ENCODE results near the gene CDAN1. TPM values are rescaled to one million over a fixed set of nuclear protein-coding genes. Genes with fewer than 3 reads are reported as not detected.

CDAN1 gene
- total and polyA plus RNA-seq, 10 of the 15 experiments (the other 5 are each of a cell fraction or from before 2014, with no cell fraction given), result 0.56 to 14.2 (median 6.7) TPM

- TF ChIP-seq HDAC6 (IDR thresholded peaks at IDR 0.05; ENCODE audit: unreplicated experiment) (no peak), GATAD2B (conservative IDR thresholded peaks at IDR 0.05; ENCODE audit: low read depth) (no peak), ESRRA (IDR thresholded peaks at IDR 0.05; ENCODE audit: low read length) (no peak)
These were observed 44.4 kb downstream of the CDAN1 start (continued) for GRCh38 chr15:42692536-42692935.

GRCh38 chr15:42691770-42692169, 45.2 kb downstream of the CDAN1 start:
- Histone ChIP-seq H3K79me2 (ENCODE audit: control insufficient read depth, insufficient read depth, low read length) (no peaks in the 10 kb centered on the region), H3K4me2 (ENCODE audit: control insufficient read depth, insufficient read depth) (no peak overlapping the region), H3K4me3 (no peak overlapping the region), H3K27me3 (replicated peaks in 1 of 2; ENCODE audit: control insufficient read depth in 2 of 2, insufficient read depth in 2 of 2, low read length in 1 of 2) (no peaks in the 10 kb centered on the region), H3K27ac (ENCODE audit: control insufficient read depth, insufficient read depth) (no peak overlapping the region), H2AFZ (ENCODE audit: control insufficient read depth, low read depth, low read length) (no peak overlapping the region), H3K36me3 (ENCODE audit: control insufficient read depth in 2 of 2, insufficient read depth in 2 of 2, low read length in 1 of 2) (no peaks in the 10 kb centered on the region; a peak in 2 of 4 replicates), H3K9me3 (replicated peaks; ENCODE audit: control insufficient read depth, insufficient read depth, low read length) (no peaks in the 10 kb centered on the region), H4K20me1 (ENCODE audit: control insufficient read depth, insufficient read depth) (no peaks in the 10 kb centered on the region), H3K4me1 (ENCODE audit: control insufficient read depth, insufficient read depth, low read length) (no peaks in the 10 kb centered on the region), H3K9ac (ENCODE audit: control insufficient read depth, insufficient read depth, low read length) (no peak overlapping the region)
- CTCF ChIA-PET, result no interaction called here
- intact Hi-C loops (cut with micrococcal nuclease; ENCODE audit: unreplicated experiment), result no loop called here
- RAD21 ChIA-PET (ENCODE audit: unreplicated experiment), result no interaction called here
- FAIRE-seq (no peak), DNase-seq (ENCODE audit: low read depth, low spot score) (no peak), ATAC-seq (no peak)
- 82% methylated on average over 9 of the region's 9 CpGs for WGBS (ENCODE audit: insufficient coverage, insufficient replicate concordance, low lambda C conversion rate, missing lambda C conversion rate)
- no TSS peak for BruUV-seq (replicated peaks)
- TF ChIP-seq MEF2A (IDR thresholded peaks at IDR 0.05; ENCODE audit: insufficient read depth, low read depth, low read length) (no peak), JUND (IDR thresholded peaks at IDR 0.05; ENCODE audit: low read depth, low read length) (no peak), CREM (IDR thresholded peaks at IDR 0.05; ENCODE audit: low read depth) (no peak), NFYA (IDR thresholded peaks at IDR 0.05; ENCODE audit: borderline replicate concordance, low read depth, low read length) (no peak)
- in situ Hi-C loops (cut with MboI), result no loop called here
- SMC1A ChIA-PET (ENCODE audit: uncharacterized antibody, unreplicated experiment), result no interaction called here
- POLR2A ChIA-PET, result no interaction called here

- 89% methylated on average over 4 of the region's 4 CpGs for WGBS (ENCODE audit: insufficient coverage, insufficient replicate concordance, low lambda C conversion rate, missing lambda C conversion rate)
- no TSS peak for BruUV-seq (replicated peaks)
These were observed 45.6 kb downstream of the CDAN1 start for GRCh38 chr15:42691308-42691707.

More at GRCh38 chr15:42691308-42691707, 45.6 kb downstream of the CDAN1 start:
- FAIRE-seq, result no peak
- H3K36me3 ChIP-seq (ENCODE audit: control insufficient read depth in 2 of 2, insufficient read depth in 2 of 2, low read length in 1 of 2), result no peaks in the 10 kb centered on the region; a peak in 2 of 4 replicates
- no peaks in the 10 kb centered on the region for H4K20me1 ChIP-seq (ENCODE audit: control insufficient read depth, insufficient read depth)
- H3K9me3 ChIP-seq (replicated peaks; ENCODE audit: control insufficient read depth, insufficient read depth, low read length), result no peaks in the 10 kb centered on the region
- in situ Hi-C loops (cut with MboI) (no loop called here), intact Hi-C loops (cut with micrococcal nuclease; ENCODE audit: unreplicated experiment) (no loop called here)
- no peaks in the 10 kb centered on the region for H3K79me2 ChIP-seq (ENCODE audit: control insufficient read depth, insufficient read depth, low read length)
- H3K4me2 ChIP-seq (ENCODE audit: control insufficient read depth, insufficient read depth), result no peak overlapping the region
- POLR2A ChIA-PET, result no interaction called here
- CTCF ChIA-PET, result no interaction called here
- no peak overlapping the region for H3K9ac ChIP-seq (ENCODE audit: control insufficient read depth, insufficient read depth, low read length)
- H3K27me3 ChIP-seq (replicated peaks in 1 of 2; ENCODE audit: control insufficient read depth in 2 of 2, insufficient read depth in 2 of 2, low read length in 1 of 2), result no peaks in the 10 kb centered on the region
- no peak overlapping the region for H3K4me3 ChIP-seq
- no peak for DNase-seq (ENCODE audit: low read depth, low spot score)
- ATAC-seq, result no peak
- TF ChIP-seq MYC (IDR thresholded peaks at IDR 0.05; ENCODE audit: insufficient read depth, insufficient read length, insufficient replicate concordance, low read length, severe bottlenecking) (no peak), ESRRA (IDR thresholded peaks at IDR 0.05; ENCODE audit: low read length) (no peak), EGR1 (IDR thresholded peaks at IDR 0.05; ENCODE audit: borderline replicate concordance in 1 of 2, low read depth in 2 of 2, low read length in 2 of 2) (no peak), ZBED1 (IDR thresholded peaks at IDR 0.05; ENCODE audit: borderline replicate concordance) (no peak), CHD2 (IDR thresholded peaks at IDR 0.05; ENCODE audit: borderline replicate concordance, low read depth, low read length) (no peak), ETV6 (conservative IDR thresholded peaks at IDR 0.05 in 1 of 2, IDR thresholded peaks at IDR 0.05 in 1 of 2; ENCODE audit: borderline replicate concordance in 1 of 2, low read depth in 1 of 2) (no peak), SP1 (IDR thresholded peaks at IDR 0.05; ENCODE audit: low read depth, low read length) (no peak), USF2 (IDR thresholded peaks at IDR 0.05; ENCODE audit: borderline replicate concordance, low read depth, low read length) (no peak), RBBP5 (conservative IDR thresholded peaks at IDR 0.05) (no peak), DPF2 (IDR thresholded peaks at IDR 0.05) (no peak), E2F4 (IDR thresholded peaks at IDR 0.05; ENCODE audit: low read depth, low read length) (no peak)
- H3K27ac ChIP-seq (ENCODE audit: control insufficient read depth, insufficient read depth), result no peak overlapping the region
- H3K4me1 ChIP-seq (ENCODE audit: control insufficient read depth, insufficient read depth, low read length), result no peaks in the 10 kb centered on the region
- SMC1A ChIA-PET (ENCODE audit: uncharacterized antibody, unreplicated experiment), result no interaction called here
- RAD21 ChIA-PET (ENCODE audit: unreplicated experiment), result no interaction called here
- H2AFZ ChIP-seq (ENCODE audit: control insufficient read depth, low read depth, low read length), result no peak overlapping the region

Measured in GM12878 (cell line).